NCI-H2227 (cell line): ENCODE data around the gene EXOC2.
A peak's percentile ranks its signal among the peaks of the same experiment; 100 is the strongest.
"Not testable (repeated sequence)": the region's sequence is repeated elsewhere in the genome, so short reads cannot be mapped to it uniquely, and the experiment has no call there.

Experiments used
- DNase-seq: peaks from one replicate; lab custom pipeline; 2025; ENCODE audit not compliant: unreplicated experiment; lab: John Stamatoyannopoulos, UW

EXOC2 gene

GRCh38 chr6:593139-593906, 99.6 kb downstream of the EXOC2 start:
- DNase-seq, result peak; percentile 76

GRCh38 chr6:589090-589489, 103.8 kb downstream of the EXOC2 start:
- no peak for DNase-seq

GRCh38 chr6:586553-586952, 106.4 kb downstream of the EXOC2 start:
- DNase-seq, result no peak

- peak; percentile 9 for DNase-seq
Observed at GRCh38 chr6:583635-584034, 109.3 kb downstream of the EXOC2 start.

GRCh38 chr6:583116-583515, 109.8 kb downstream of the EXOC2 start:
- DNase-seq, result no peak

- no peak for DNase-seq
Observed at GRCh38 chr6:582370-582769, 110.6 kb downstream of the EXOC2 start.

GRCh38 chr6:579339-579738, 113.6 kb downstream of the EXOC2 start:
- DNase-seq, result peak; percentile 31

- no peak for DNase-seq
Observed at GRCh38 chr6:572596-573265, 120.2 kb downstream of the EXOC2 start.

- no peak for DNase-seq
Observed at GRCh38 chr6:571892-572291, 121.0 kb downstream of the EXOC2 start.

GRCh38 chr6:570825-571224, 122.1 kb downstream of the EXOC2 start:
- no peak for DNase-seq

- DNase-seq, result no peak
Observed at GRCh38 chr6:568954-569523, 123.9 kb downstream of the EXOC2 start.

- no peak for DNase-seq
Observed at GRCh38 chr6:568085-568484, 124.9 kb downstream of the EXOC2 start.

GRCh38 chr6:563863-564262, 129.1 kb downstream of the EXOC2 start:
- no peak for DNase-seq

- no peak for DNase-seq
Observed at GRCh38 chr6:562052-562676, 130.8 kb downstream of the EXOC2 start.

GRCh38 chr6:561335-561734, 131.6 kb downstream of the EXOC2 start:
- not testable (repeated sequence) for DNase-seq

- no peak for DNase-seq
Observed at GRCh38 chr6:558959-559358, 134.0 kb downstream of the EXOC2 start.

- no peak for DNase-seq
Observed at GRCh38 chr6:558089-558488, 134.8 kb downstream of the EXOC2 start.

GRCh38 chr6:551829-552350, 141.0 kb downstream of the EXOC2 start:
- no peak for DNase-seq

- DNase-seq, result no peak
Observed at GRCh38 chr6:551405-551804, 141.5 kb downstream of the EXOC2 start.

GRCh38 chr6:549906-550305, 143.0 kb downstream of the EXOC2 start:
- DNase-seq, result no peak

GRCh38 chr6:548517-548916, 144.4 kb downstream of the EXOC2 start:
- DNase-seq, result no peak

- no peak for DNase-seq
Observed at GRCh38 chr6:548091-548490, 144.8 kb downstream of the EXOC2 start.
